Mesenchymal stem cell (in vitro differentiated cells and primary cell): ENCODE measurements around the gene DRC7.

Experiments
- DNase-seq: peaks from one replicate; pipeline ENCODE4 v3.0.0-alpha.2; 2013
- H2AFZ ChIP-seq: one replicate; pipeline ENCODE4 v1.6.1; 2013; ENCODE audit warnings: low read depth, mild to moderate bottlenecking, control low read depth, inconsistent platforms, low read length, moderate library complexity
- H2AK5ac ChIP-seq: 2 replicates; pipeline ENCODE4 v1.6.1; 2013; ENCODE audit warnings: low read length, moderate library complexity, mild to moderate bottlenecking, inconsistent platforms; ENCODE audit not compliant: severe bottlenecking
- H2BK120ac ChIP-seq: one replicate; pipeline ENCODE4 v1.6.1; 2013; ENCODE audit warnings: low read depth, mild to moderate bottlenecking, inconsistent platforms, low read length, moderate library complexity
- H2BK12ac ChIP-seq, 2 experiments: one replicate each; pipeline ENCODE4 v1.6.1; 2013; ENCODE audit warnings: inconsistent platforms in 2 of 2, low read length in 2 of 2, mild to moderate bottlenecking in 2 of 2, moderate library complexity in 2 of 2, control low read depth in 1 of 2
- H2BK15ac ChIP-seq: one replicate; pipeline ENCODE4 v1.6.1; 2013; ENCODE audit warnings: mild to moderate bottlenecking, low read depth, inconsistent platforms; ENCODE audit not compliant: poor library complexity, severe bottlenecking
- H2BK5ac ChIP-seq: 2 replicates; pipeline ENCODE4 v1.6.1; 2013; ENCODE audit warnings: low read depth, mild to moderate bottlenecking, low read length, control low read depth, inconsistent platforms; ENCODE audit not compliant: poor library complexity, severe bottlenecking
- H3K14ac ChIP-seq, 2 experiments: one replicate each; pipeline ENCODE4 v1.6.1; 2013; ENCODE audit warnings: inconsistent platforms in 2 of 2, low read length in 2 of 2, control low read depth in 1 of 2, mild to moderate bottlenecking in 1 of 2, moderate library complexity in 1 of 2
- H3K18ac ChIP-seq, 2 experiments: one replicate each; pipeline ENCODE4 v1.6.1; 2013; ENCODE audit warnings: inconsistent platforms in 2 of 2, low read length in 2 of 2, control low read depth in 1 of 2, low read depth in 1 of 2, mild to moderate bottlenecking in 1 of 2
- H3K23ac ChIP-seq, 2 experiments: one replicate each; pipeline ENCODE4 v1.6.1; 2013; ENCODE audit warnings: inconsistent platforms in 2 of 2, low read length in 2 of 2, mild to moderate bottlenecking in 2 of 2, moderate library complexity in 2 of 2, control low read depth in 1 of 2
- H3K27ac ChIP-seq: 2 replicates; pipeline ENCODE4 v1.5.1; 2013; ENCODE audit warnings: mild to moderate bottlenecking, moderate library complexity, low read length, control low read depth, inconsistent platforms; ENCODE audit not compliant: poor library complexity, severe bottlenecking
- H3K27me3 ChIP-seq, 2 experiments: 2 replicates each; pipeline versions ENCODE4 v1.6.1 to v1.7.0; 2013; ENCODE audit warnings: low read length in 2 of 2, mild to moderate bottlenecking in 2 of 2, moderate library complexity in 2 of 2, control low read depth in 1 of 2, inconsistent platforms in 1 of 2; ENCODE audit not compliant: control insufficient read depth in 1 of 2, insufficient read depth in 1 of 2
- H3K36me3 ChIP-seq, 2 experiments: 2 replicates each; pipeline versions ENCODE4 v1.6.1 to v1.7.0; 2013; ENCODE audit warnings: low read length in 2 of 2, control low read depth in 1 of 2, inconsistent platforms in 1 of 2, low read depth in 1 of 2, mild to moderate bottlenecking in 1 of 2; ENCODE audit not compliant: insufficient read depth in 2 of 2, control insufficient read depth in 1 of 2
- H3K4ac ChIP-seq, 2 experiments: one replicate each; pipeline ENCODE4 v1.6.1; 2013; ENCODE audit warnings: inconsistent platforms in 2 of 2, low read length in 2 of 2, mild to moderate bottlenecking in 2 of 2, moderate library complexity in 2 of 2, control low read depth in 1 of 2, low read depth in 1 of 2
- H3K4me1 ChIP-seq: 2 replicates; pipeline ENCODE4 v1.6.1; 2013; ENCODE audit warnings: low read depth, low read length, control low read depth; ENCODE audit not compliant: control insufficient read depth, insufficient read depth
- H3K4me2 ChIP-seq: 2 replicates; pipeline ENCODE4 v1.6.1; 2013; ENCODE audit warnings: low read length, mild to moderate bottlenecking, inconsistent platforms; ENCODE audit not compliant: poor library complexity, severe bottlenecking
- H3K4me3 ChIP-seq, 2 experiments: 2 replicates each; pipeline versions ENCODE4 v1.5.1 to v1.7.0; 2013; ENCODE audit warnings: low read length in 2 of 2, mild to moderate bottlenecking in 2 of 2, control low read depth in 1 of 2, low read depth in 1 of 2; ENCODE audit not compliant: insufficient read depth in 1 of 2
- H3K79me1 ChIP-seq: replicated peaks from 2 replicates; pipeline ENCODE4 v1.6.1; 2013; ENCODE audit warnings: mild to moderate bottlenecking, control low read depth, low read length, inconsistent platforms; ENCODE audit not compliant: poor library complexity, severe bottlenecking
- H3K9ac ChIP-seq: 2 replicates; pipeline ENCODE4 v1.7.0; 2013; ENCODE audit warnings: mild to moderate bottlenecking, low read length, moderate library complexity
- H3K9me3 ChIP-seq: 2 replicates; pipeline ENCODE4 v1.7.0; 2013; ENCODE audit warnings: mild to moderate bottlenecking, low read length; ENCODE audit not compliant: control insufficient read depth
- H4K8ac ChIP-seq: one replicate; pipeline ENCODE4 v1.6.1; 2013; ENCODE audit warnings: inconsistent platforms, mild to moderate bottlenecking, low read length, moderate library complexity
- H4K91ac ChIP-seq: one replicate; pipeline ENCODE4 v1.6.1; 2013; ENCODE audit warnings: mild to moderate bottlenecking, low read length, inconsistent platforms
- WGBS: methylation state at CpG from one replicate; pipeline ENCODE4 v1.1.7; 2013; ENCODE audit warnings: mixed read lengths; 5-methylcytosine and 5-hydroxymethylcytosine counted together

The DRC7 gene

GRCh38 chr16:57703416-57704010, 8.9 kb downstream of the DRC7 start:
- Histone ChIP-seq H2BK5ac (no peak overlapping the region), H3K14ac (no peak overlapping the region), H2AFZ (no peak overlapping the region), H3K4me3 (no peak overlapping the region), H2BK12ac (no peak overlapping the region), H3K23ac (no peak overlapping the region), H3K9me3 (no peaks in the 10 kb centered on the region), H3K9ac (no peak overlapping the region), H2AK5ac (no peak overlapping the region), H3K18ac (no peak overlapping the region), H4K91ac (no peak overlapping the region), H3K4me2 (no peak overlapping the region), H3K36me3 (no peaks in the 10 kb centered on the region), H3K4me1 (no peaks in the 10 kb centered on the region), H3K27me3 (peaks cover 7 to 58% of the 10 kb centered on the region in 2 experiments), H4K8ac (no peak overlapping the region), H2BK15ac (no peak overlapping the region), H3K79me1 (no peaks in the 10 kb centered on the region), H2BK120ac (no peak overlapping the region), H3K4ac (no peak overlapping the region), H3K27ac (no peak overlapping the region)
- DNase-seq, result no peak
- 96% methylated on average over 9 of the region's 11 CpGs for WGBS

GRCh38 chr16:57704011-57704904, 9.7 kb downstream of the DRC7 start:
- no peak overlapping the region for H2AK5ac ChIP-seq
- no peak overlapping the region for H3K23ac ChIP-seq
- no peaks in the 10 kb centered on the region for H3K4me1 ChIP-seq
- no peaks in the 10 kb centered on the region for H3K9me3 ChIP-seq
- H2BK5ac ChIP-seq, result no peak overlapping the region
- 78% methylated on average over 9 of the region's 11 CpGs for WGBS
- H3K14ac ChIP-seq, result no peak overlapping the region
- no peak overlapping the region for H4K8ac ChIP-seq
- H3K4me3 ChIP-seq, result no peak overlapping the region
- no peak overlapping the region for H2BK120ac ChIP-seq
- DNase-seq, result no peak
- H3K27me3 ChIP-seq, result peaks cover 7 to 57% of the 10 kb centered on the region in 2 experiments
- H3K4ac ChIP-seq, result no peak overlapping the region
- no peak overlapping the region for H2BK12ac ChIP-seq
- H3K4me2 ChIP-seq, result no peak overlapping the region
- no peak overlapping the region for H3K18ac ChIP-seq
- no peak overlapping the region for H4K91ac ChIP-seq
- no peak overlapping the region for H2AFZ ChIP-seq
- H3K79me1 ChIP-seq, result no peaks in the 10 kb centered on the region
- no peaks in the 10 kb centered on the region for H3K36me3 ChIP-seq
- H2BK15ac ChIP-seq, result no peak overlapping the region
- no peak overlapping the region for H3K9ac ChIP-seq
- H3K27ac ChIP-seq, result no peak overlapping the region

GRCh38 chr16:57704905-57705852, 10.6 kb downstream of the DRC7 start:
- Histone ChIP-seq H3K14ac (no peak overlapping the region), H3K18ac (no peak overlapping the region), H3K36me3 (no peaks in the 10 kb centered on the region), H3K4me2 (no peak overlapping the region), H2BK5ac (no peak overlapping the region), H3K9ac (no peak overlapping the region), H3K4ac (no peak overlapping the region), H3K79me1 (no peaks in the 10 kb centered on the region), H3K27me3 (peaks cover 7 to 50% of the 10 kb centered on the region in 2 experiments), H2AK5ac (no peak overlapping the region), H3K9me3 (no peaks in the 10 kb centered on the region), H4K8ac (no peak overlapping the region), H3K27ac (no peak overlapping the region), H3K4me3 (no peak overlapping the region), H3K23ac (no peak overlapping the region), H2BK15ac (no peak overlapping the region), H2BK120ac (no peak overlapping the region), H3K4me1 (no peaks in the 10 kb centered on the region), H2BK12ac (no peak overlapping the region), H2AFZ (no peak overlapping the region), H4K91ac (no peak overlapping the region)
- 72% methylated on average over 3 of the region's 4 CpGs for WGBS
- no peak for DNase-seq
